Esophagus muscularis mucosa (tissue), 4 donors: Measurements from ENCODE around the gene TAF5L. TPM values are rescaled to one million over a fixed set of nuclear protein-coding genes. Genes with fewer than 3 reads are reported as not detected.

Source experiments
- DNase-seq: peaks from one replicate; pipeline ENCODE4 v3.0.0-alpha.2; 2017; ENCODE audit errors: extremely low spot score
- H3K27ac ChIP-seq, 4 donors: fragments of 200-600 bp; sonication (generic); replicated peaks in 1 of 4; 1 replicate in 3 of 4; 2 replicates in 1 of 4; pipeline ENCODE4 v1.5.1; 2016 to 2019; ENCODE audit warnings: mild to moderate bottlenecking in 1 of 4
- H3K27me3 ChIP-seq, 4 donors: fragments of 200-600 bp; sonication (generic); one replicate each; pipeline versions ENCODE4 v1.5.1 to v1.6.0; 2016 to 2019
- H3K36me3 ChIP-seq, 4 donors: fragments of 200-600 bp; sonication (generic); one replicate each; pipeline ENCODE4 v1.5.1; 2016 to 2019
- H3K4me1 ChIP-seq, 4 donors: fragments of 200-600 bp; sonication (generic); one replicate each; pipeline ENCODE4 v1.5.1; 2016 to 2019
- H3K4me3 ChIP-seq, 4 donors: fragments of 200-600 bp; sonication (generic); 1 replicate in 2 of 4; 2 replicates in 2 of 4; pipeline ENCODE4 v1.5.1; 2016 to 2019; ENCODE audit warnings: mild to moderate bottlenecking in 4 of 4, moderate library complexity in 1 of 4
- H3K9me3 ChIP-seq, 4 donors: fragments of 200-600 bp; sonication (generic); 1 replicate in 3 of 4; 2 replicates in 1 of 4; pipeline ENCODE4 v1.5.1; 2016 to 2019
- EP300 ChIP-seq: sonication (generic); formaldehyde crosslinking; IDR thresholded peaks from one replicate; pipeline ENCODE4 v1.6.1; 2017; ENCODE audit warnings: antibody characterized with exemption
- POLR2A ChIP-seq: fragments of 450-650 bp; IDR thresholded peaks from one replicate; pipeline ENCODE4 v1.6.1; 2017; ENCODE audit warnings: antibody characterized with exemption, moderate library complexity, mild to moderate bottlenecking, low read depth
- POLR2AphosphoS5 ChIP-seq, 2 donors: sonication (generic); formaldehyde crosslinking; IDR thresholded peaks; one replicate each; pipeline ENCODE4 v1.6.1; 2017; ENCODE audit warnings: antibody characterized with exemption in 2 of 2
- WGBS: methylation state at CpG from one replicate; pipeline ENCODE4 v1.1.5; 2018; 5-methylcytosine and 5-hydroxymethylcytosine counted together
- intact Hi-C: fragments of 100-400 bp; cut with DNase I; formaldehyde crosslinking; loops from one replicate; pipeline ENCODE4 v1.15.1; 2023
- total RNA-seq, 4 donors: library from RNA; depleted of rRNA; stranded (reverse); fragments of >200 nt; gene quantifications; one replicate each; pipeline versions ENCODE4 v1.1.0 to v1.2.1, GENCODE V29; 2016
- TF ChIP-seq, protein P1 (sequence below), 3 experiments: fragments of 200-600 bp in 2 of 3; fragments of 450-650 bp in 1 of 3; sonication (generic) in 2 of 3; IDR thresholded peaks; one replicate each; pipeline ENCODE4 v1.5.1; 2017 to 2019; ENCODE audit warnings: antibody characterized with exemption in 3 of 3, mild to moderate bottlenecking in 2 of 3, moderate library complexity in 1 of 3

TAF5L gene
- total RNA-seq, 4 donors from 2014 or later, result 18.7 to 29.6 (median 23.4) TPM

GRCh38 chr1:229607370-229607769 is 18.6 kb downstream of the TAF5L start:
- Histone ChIP-seq H3K36me3 (peaks cover 39 to 96% (median 78%) of the 10 kb centered on the region in 4 donors), H3K27ac (no peak overlapping the region), H3K4me3 (no peak overlapping the region), H3K27me3 (no peaks in the 10 kb centered on the region), H3K4me1 (no peaks in the 10 kb centered on the region), H3K9me3 (no peaks in the 10 kb centered on the region)
- 87% methylated on average over 2 of the region's 2 CpGs for WGBS
- TF ChIP-seq POLR2A (no peak), POLR2AphosphoS5 (IDR thresholded peaks at IDR 0.05) (no peak), EP300 (no peak)
- TF ChIP-seq, protein P1, sequence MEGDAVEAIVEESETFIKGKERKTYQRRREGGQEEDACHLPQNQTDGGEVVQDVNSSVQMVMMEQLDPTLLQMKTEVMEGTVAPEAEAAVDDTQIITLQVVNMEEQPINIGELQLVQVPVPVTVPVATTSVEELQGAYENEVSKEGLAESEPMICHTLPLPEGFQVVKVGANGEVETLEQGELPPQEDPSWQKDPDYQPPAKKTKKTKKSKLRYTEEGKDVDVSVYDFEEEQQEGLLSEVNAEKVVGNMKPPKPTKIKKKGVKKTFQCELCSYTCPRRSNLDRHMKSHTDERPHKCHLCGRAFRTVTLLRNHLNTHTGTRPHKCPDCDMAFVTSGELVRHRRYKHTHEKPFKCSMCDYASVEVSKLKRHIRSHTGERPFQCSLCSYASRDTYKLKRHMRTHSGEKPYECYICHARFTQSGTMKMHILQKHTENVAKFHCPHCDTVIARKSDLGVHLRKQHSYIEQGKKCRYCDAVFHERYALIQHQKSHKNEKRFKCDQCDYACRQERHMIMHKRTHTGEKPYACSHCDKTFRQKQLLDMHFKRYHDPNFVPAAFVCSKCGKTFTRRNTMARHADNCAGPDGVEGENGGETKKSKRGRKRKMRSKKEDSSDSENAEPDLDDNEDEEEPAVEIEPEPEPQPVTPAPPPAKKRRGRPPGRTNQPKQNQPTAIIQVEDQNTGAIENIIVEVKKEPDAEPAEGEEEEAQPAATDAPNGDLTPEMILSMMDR (IDR thresholded peaks at IDR 0.05), result no peak
- no peak for DNase-seq
- intact Hi-C loops, result no loop called here

GRCh38 chr1:229603371-229604005 is 22.4 kb downstream of the TAF5L start:
- no peak overlapping the region for H3K4me3 ChIP-seq
- no peaks in the 10 kb centered on the region for H3K9me3 ChIP-seq
- DNase-seq, result no peak
- H3K4me1 ChIP-seq, result peaks cover 6 to 23% (median 16%) of the 10 kb centered on the region in 4 donors
- no peak for TF ChIP-seq POLR2A
- TF ChIP-seq POLR2AphosphoS5 (IDR thresholded peaks at IDR 0.05), result no peak
- TF ChIP-seq, protein P1 (IDR thresholded peaks at IDR 0.05), result no peak
- no peak for TF ChIP-seq EP300
- H3K36me3 ChIP-seq, result peaks cover 15 to 81% (median 55%) of the 10 kb centered on the region in 4 donors
- WGBS, result 80% methylated on average over 7 of the region's 7 CpGs
- no peak overlapping the region for H3K27ac ChIP-seq
- intact Hi-C loops, result no loop called here
- H3K27me3 ChIP-seq, result no peaks in the 10 kb centered on the region

- no peak overlapping the region for H3K4me3 ChIP-seq
- TF ChIP-seq EP300 (no peak), POLR2A (no peak), POLR2AphosphoS5 (IDR thresholded peaks at IDR 0.05) (no peak)
- TF ChIP-seq, protein P1 (IDR thresholded peaks at IDR 0.05), result no peak
- H3K27me3 ChIP-seq, result no peaks in the 10 kb centered on the region
- no peak overlapping the region for H3K27ac ChIP-seq
- intact Hi-C loops, result no loop called here
- H3K9me3 ChIP-seq, result no peaks in the 10 kb centered on the region
- WGBS, result 90% methylated on average over 5 of the region's 5 CpGs
- DNase-seq, result no peak
- H3K4me1 ChIP-seq, result peaks cover 28 to 51% (median 43%) of the 10 kb centered on the region in 4 donors
- H3K36me3 ChIP-seq, result peaks cover 10 to 50% (median 30%) of the 10 kb centered on the region in 4 donors
These were observed 25.7 kb downstream of the TAF5L start for GRCh38 chr1:229600229-229600628.

DNA sequence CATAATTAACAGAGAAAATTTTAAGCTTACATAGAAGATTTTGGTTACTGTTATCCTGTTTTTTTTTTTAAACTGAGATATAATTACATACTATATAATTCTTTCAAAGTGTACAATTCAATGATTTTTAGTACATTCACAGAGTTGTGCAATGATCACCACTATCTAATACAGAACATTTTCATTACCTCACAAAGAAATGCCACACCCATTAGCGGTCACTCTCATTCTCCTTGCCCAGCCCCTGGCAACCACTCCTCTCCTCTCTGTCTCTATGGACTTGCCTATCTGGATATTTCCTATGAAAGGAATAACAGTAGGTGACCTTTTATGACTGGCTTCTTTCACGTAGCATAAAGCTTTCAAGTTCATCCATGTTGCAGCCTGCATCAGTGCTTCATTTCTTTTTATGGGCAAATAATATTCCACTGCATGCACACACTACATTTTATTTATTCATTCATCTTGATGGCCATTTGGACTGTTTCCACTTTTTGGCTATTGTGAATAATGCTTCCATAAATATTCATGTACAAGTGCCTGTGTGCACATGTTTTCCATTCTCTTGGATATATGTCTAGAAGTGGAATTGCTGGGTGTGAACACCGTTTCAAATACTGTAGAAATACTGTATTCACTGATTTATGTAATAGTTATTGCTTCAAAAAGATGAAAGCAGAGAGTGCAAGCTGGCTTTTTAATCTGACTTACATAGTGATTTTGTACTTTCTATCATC is 26.5 kb downstream of the TAF5L start:
- intact Hi-C loops, result no loop called here
- peaks cover 28 to 51% (median 43%) of the 10 kb centered on the region in 4 donors for H3K4me1 ChIP-seq
- no peak for DNase-seq
- peak overlapping the region; percentile 83 to 85 (median 84) for H3K27ac ChIP-seq
- H3K4me3 ChIP-seq, result no peak overlapping the region
- no peaks in the 10 kb centered on the region for H3K27me3 ChIP-seq
- WGBS, result 74% methylated on average over 3 of the region's 3 CpGs
- H3K9me3 ChIP-seq, result no peaks in the 10 kb centered on the region
- TF ChIP-seq, protein P1 (IDR thresholded peaks at IDR 0.05), result no peak
- TF ChIP-seq EP300 (no peak), POLR2A (no peak), POLR2AphosphoS5 (IDR thresholded peaks at IDR 0.05) (no peak)
- H3K36me3 ChIP-seq, result peaks cover 15 to 50% (median 30%) of the 10 kb centered on the region in 4 donors
